GM18909 (cell line): ENCODE data around the gene CALHM5.
"Not testable (repeated sequence)": the region's sequence is repeated elsewhere in the genome, so short reads cannot be mapped to it uniquely, and the experiment has no call there.

Experiments
- ATAC-seq: cut with Tn5 transposase; IDR thresholded peaks from one replicate; pipeline ENCODE4 v1.9.1; 2021; ENCODE audit warnings: mild to moderate bottlenecking; ENCODE audit not compliant: unreplicated experiment, poor library complexity

The CALHM5 gene, protein sequence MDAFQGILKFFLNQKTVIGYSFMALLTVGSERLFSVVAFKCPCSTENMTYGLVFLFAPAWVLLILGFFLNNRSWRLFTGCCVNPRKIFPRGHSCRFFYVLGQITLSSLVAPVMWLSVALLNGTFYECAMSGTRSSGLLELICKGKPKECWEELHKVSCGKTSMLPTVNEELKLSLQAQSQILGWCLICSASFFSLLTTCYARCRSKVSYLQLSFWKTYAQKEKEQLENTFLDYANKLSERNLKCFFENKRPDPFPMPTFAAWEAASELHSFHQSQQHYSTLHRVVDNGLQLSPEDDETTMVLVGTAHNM

DNA sequence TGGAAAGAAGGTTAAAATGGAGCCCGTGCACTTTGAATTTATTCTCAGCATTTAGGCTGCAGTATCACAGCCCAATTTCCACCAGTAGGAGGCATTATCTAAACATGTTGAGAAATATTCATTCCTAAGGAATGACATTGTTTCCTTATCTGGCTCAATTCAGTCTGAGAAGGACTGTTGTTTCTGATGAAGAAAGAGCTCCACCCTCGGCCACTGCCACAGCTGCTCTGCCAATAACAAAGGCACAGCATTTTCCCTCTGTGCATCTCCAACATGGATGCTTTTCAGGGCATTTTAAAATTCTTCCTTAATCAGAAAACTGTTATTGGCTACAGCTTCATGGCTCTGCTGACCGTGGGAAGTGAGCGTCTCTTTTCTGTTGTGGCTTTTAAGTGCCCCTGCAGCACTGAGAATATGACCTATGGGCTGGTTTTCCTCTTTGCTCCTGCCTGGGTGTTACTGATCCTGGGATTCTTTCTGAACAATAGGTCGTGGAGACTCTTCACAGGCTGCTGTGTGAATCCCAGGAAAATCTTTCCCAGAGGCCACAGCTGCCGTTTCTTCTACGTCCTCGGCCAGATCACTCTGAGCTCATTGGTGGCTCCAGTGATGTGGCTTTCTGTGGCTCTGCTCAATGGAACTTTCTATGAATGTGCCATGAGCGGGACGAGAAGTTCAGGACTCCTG is at the start of gene CALHM5:
Gene CALHM5, plus strand, starts transcription at position 216 of the 687 bp plus-strand sequence. Its CDS starts 58 bp downstream, at position 274.
- no peak for ATAC-seq

DNA sequence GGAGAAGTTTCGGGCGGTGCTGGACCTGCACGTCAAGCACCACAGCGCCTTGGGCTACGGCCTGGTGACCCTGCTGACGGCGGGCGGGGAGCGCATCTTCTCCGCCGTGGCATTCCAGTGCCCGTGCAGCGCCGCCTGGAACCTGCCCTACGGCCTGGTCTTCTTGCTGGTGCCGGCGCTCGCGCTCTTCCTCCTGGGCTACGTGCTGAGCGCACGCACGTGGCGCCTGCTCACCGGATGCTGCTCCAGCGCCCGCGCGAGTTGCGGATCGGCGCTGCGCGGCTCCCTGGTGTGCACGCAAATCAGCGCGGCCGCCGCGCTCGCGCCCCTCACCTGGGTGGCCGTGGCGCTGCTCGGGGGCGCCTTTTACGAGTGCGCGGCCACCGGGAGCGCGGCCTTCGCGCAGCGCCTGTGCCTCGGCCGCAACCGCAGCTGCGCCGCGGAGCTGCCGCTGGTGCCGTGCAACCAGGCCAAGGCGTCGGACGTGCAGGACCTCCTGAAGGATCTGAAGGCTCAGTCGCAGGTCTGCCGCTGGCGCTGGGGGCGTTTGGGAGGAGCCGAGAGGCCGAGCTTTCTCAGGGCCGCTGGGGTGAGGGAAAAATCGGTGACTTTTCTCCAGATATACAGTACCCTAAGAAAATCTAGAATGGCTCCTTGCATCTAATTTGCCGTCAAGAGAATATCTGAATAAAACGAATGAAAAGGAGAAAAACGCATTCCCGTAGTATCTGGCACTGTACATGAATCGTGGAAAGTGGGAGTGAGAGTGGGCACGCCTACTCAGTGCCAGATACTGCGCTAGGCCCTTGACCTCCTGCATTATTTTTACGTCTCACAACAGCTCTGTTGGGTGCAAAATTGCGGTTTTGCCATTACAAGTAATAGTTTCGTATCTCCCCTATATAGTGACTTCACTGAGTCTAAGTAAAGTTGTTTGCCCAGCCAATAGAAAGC is 49.2 kb upstream of the CALHM5 start:
- peak; percentile 88 for ATAC-seq

DNA sequence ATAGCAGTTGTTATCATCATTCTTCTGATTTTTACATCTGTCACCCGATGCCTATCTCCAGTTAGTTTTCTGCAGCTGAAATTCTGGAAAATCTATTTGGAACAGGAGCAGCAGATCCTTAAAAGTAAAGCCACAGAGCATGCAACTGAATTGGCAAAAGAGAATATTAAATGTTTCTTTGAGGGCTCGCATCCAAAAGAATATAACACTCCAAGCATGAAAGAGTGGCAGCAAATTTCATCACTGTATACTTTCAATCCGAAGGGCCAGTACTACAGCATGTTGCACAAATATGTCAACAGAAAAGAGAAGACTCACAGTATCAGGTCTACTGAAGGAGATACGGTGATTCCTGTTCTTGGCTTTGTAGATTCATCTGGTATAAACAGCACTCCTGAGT is 48.1 kb upstream of the CALHM5 start:
- no peak for ATAC-seq

DNA sequence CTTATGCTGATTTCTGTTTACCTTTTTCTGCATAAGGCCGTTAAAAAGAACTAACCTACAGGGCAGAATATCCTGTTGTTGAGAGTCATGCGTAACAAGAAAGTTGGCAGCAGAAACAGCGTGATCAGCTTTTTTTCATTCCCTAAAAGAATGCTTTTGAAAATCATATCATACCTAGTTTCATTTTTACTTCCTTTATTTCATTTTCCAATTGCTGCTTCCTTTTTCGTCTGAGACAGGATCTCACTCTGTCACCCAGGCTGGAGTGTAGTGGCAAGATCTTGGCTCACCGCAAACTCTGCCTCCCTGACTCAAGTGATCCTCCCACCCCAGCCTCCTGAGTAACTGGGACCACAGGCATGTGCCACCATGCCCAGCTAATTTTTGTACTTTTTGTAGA is 46.2 kb upstream of the CALHM5 start:
- ATAC-seq: no peak

DNA sequence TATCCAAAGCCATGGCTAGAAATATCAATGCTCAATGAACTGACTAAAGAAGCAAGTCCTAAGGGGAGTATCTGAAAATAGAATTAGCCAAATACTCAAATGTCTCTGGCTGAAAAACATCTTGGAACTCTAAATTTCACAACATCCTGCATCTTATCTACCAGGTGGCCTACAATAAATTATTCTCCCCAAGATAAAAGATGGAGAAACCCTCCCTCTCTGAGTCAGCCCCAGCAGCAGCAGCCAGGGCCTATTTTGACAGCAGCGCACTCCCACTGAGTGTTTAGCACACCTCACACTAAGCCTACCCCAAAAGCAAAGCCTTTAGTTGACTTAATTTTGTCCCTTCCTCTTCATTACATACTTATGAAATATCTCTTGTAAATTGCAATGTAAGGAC is 44.3 kb upstream of the CALHM5 start:
- no peak for ATAC-seq

DNA sequence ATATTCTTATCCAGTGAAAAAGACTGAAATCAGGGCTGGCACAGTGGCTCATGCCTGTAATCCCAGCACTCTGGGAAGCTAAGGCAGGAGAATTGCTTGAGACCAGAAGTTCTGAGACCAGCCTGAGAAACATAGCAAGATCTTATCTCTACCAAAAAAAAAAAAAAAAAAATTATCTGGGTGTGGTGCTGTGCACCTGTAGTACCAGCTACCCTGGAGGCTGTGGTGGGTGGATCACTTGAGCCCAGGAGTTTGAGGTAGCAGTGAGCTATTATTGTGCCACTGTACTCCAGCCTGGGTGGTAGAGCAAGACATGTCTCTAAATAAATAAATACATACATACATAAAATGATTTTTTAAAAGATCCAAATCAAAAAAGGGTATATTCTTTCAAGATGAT is 43.9 kb upstream of the CALHM5 start:
- no peak for ATAC-seq

DNA sequence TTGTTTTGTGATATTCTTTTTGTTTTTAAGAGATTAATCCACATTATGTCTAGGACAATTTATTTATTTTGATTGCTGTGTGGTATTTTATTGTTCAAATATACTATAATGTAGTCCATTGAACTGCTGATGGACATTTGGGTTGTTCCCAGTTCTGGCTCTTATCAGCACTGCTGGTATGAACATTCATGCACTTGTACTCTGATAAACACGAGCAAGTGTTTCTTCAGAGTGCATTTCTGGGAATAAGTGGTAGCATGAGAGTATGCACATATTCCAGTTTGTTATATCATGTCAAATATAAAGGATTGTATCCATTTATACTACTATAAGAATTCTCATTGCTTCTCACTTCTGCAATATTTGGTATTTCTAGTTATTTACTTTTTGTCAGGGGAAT is 43.1 kb upstream of the CALHM5 start:
- no peak for ATAC-seq

DNA sequence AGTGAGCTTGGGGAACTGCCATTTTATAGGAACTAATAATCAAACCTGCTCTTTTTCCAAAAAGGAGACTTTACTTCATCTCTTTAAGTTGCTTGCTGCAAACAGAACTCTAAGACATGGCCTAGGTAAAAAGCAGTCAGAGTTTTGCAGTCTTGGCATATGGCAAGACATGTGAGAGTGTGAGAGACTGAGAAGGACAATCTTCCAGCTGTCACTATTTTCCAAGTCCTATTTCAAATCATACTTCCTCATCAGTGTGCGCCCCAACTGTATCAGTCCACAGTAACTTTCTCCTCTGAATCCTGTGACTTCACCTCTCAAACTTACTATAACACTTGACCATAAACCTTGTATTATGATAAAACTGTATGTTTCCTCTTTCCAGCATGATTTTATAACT is 39.9 kb upstream of the CALHM5 start:
- no peak for ATAC-seq

DNA sequence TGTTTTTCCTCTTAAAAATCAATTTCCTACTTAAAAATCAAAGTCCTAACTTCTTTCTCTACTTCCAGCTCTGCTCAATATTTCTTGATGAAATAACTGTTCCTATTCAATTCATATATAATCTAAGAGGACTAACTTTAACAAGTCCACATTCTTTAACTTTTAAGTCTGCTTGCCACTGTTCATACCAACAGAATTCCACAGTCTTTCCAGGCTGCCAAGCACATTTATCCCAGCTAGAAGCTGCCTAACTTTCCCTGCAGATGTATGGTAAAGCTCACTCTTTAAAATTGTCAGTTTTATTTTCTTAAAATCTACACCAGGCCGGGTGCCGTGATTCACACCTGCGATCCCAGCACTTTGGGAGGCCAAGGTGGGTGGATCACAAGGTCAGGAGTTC is 38.7 kb upstream of the CALHM5 start:
- ATAC-seq: no peak

DNA sequence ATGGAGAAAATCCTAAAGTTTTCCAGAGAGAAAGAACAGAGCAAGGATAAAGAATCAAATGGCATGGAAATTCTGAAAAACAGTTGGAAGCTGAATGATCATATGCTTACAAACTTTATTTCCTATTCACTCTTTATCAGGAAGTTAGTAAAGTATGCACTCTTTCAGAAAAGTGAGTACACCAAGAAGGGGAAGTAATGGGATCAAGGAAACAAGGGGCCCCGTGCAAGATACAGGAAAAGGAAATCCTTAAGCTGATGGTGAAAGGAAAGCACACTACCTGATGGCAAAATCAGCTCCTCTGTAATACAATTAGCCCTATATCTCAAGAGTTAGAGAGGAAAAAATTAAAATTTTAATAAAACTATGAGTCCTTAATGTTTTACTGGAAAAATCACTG is 36.3 kb upstream of the CALHM5 start:
- no peak for ATAC-seq

DNA sequence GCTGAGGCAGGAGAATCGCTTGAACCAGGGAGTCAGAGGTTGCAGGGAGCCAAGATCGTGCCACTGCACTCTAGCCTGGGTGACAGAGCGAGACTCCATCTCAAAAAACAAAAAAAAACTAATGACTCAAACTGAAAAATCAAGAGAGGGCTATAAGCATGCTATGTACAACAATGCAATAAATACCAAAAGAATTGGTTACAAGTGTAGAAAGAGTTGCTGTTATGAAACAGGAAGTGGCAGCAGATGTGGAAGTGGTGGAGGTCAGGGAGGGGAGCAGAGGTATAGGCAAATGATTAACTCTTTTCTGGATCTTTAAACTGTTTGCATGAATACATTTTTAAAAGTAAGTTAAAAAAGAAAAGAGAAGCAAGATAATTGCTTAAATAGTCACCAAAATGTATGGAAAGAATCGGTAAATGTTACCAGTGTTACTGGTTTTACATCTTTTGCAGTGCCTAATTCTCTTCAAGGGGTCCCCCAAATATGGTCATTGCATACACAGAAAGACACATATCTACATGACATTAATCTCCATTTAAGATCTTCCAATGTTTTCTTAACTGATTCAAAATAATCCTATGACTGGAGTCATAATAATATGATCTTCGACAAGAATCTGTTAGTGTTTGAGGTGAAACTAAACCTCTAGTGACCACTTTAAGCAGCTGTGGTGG is 35.3 kb upstream of the CALHM5 start:
- peak; percentile 100 for ATAC-seq

DNA sequence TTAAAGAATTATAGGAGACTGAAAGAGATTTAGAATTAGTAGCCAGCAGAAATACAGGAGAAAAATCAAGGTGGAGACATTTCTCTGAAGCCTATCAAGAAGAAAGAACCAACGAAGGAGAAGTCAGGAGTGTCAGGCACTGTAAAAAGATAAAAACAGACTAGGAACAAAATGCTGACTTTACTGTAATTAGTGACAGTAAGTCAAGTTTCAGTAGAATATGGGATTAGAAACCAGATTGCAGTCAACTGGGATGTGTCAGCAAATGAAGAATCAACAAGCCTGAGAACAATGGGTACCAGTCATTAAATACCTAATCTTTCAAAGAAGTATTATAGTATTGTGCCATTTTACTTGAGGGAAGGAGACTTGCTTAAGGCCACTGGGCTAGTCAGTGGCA is 28.7 kb upstream of the CALHM5 start:
- ATAC-seq: no peak

DNA sequence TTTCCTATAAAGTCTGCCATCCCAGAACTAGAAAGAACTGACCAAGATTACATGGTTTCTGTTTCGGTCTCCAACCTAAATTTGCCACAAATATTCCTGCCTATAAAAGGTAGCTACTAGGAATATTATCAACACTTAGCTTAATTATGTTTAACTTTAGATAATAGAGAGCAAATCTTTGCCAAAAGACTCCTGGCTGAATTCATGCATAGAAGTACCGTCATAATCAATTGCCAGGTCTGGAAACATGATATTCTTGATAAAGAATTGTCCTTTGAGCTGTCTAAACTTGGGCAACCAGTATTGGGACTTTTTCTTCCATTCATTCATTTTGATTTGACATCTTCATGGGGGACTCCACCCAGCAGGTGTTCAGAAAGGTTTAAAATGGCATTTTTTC is 27.8 kb upstream of the CALHM5 start:
- no peak for ATAC-seq

DNA sequence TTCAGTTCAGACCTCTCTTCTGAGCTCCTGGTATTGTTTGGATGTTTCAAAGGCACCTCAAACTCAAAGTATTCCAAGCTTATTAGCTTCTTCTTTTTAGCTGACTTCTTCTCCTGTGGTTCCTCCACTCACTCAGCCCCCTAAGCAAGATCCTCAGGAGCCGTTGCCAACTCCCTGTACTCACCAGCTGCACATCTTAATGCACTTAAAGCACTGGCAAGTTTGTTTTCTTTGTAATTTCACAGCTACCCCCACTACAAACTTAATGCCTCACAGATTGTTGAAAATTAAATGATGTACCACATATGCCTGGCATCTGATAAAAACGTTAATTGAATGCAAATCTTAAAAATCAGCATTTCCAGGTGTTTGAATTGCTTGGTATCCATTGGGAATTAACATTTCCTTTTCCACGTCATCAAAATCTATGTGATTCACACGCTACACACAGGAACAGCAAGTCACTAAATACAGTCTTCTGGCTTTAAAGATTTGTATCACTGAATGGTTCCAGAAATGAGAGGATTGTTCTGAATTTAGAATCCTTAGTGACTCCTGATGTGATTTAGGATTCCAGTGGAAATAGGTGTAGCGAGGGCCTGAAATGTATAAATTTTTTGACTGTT is 25.8 kb upstream of the CALHM5 start:
- ATAC-seq: no peak

DNA sequence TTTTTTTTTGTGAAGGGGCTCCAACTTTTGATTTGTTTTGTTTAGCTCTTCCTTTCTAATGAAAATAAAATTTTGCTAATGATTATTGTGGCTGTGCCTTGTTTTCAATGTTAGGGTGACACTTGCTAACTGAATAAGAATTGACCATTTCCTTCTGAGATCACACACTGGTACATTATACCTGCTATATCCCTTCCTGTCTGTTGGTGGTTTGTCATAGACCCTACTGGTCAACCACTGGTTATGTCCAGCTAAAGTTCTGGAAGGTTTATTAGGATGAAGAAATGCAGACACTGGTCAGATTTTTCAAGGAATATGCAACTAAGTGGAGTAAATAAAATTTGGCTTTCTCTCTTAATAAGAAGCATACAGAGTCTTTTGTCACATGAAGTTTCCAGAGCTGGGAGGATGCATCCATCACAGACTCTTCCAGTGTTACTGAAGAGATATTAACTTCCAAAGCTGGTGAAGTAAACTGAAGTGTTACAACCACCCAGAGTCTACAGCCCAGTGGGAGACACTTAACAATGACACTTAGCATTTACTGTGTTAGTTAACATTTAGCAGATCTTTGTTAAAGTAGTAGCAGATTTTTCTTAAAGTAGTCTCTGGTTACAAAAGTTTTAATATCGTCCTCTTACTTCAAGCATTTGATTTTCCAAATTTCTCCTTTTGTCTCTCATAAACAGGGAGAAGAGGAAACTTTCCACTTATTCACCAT is 19.7 kb upstream of the CALHM5 start:
- no peak for ATAC-seq

DNA sequence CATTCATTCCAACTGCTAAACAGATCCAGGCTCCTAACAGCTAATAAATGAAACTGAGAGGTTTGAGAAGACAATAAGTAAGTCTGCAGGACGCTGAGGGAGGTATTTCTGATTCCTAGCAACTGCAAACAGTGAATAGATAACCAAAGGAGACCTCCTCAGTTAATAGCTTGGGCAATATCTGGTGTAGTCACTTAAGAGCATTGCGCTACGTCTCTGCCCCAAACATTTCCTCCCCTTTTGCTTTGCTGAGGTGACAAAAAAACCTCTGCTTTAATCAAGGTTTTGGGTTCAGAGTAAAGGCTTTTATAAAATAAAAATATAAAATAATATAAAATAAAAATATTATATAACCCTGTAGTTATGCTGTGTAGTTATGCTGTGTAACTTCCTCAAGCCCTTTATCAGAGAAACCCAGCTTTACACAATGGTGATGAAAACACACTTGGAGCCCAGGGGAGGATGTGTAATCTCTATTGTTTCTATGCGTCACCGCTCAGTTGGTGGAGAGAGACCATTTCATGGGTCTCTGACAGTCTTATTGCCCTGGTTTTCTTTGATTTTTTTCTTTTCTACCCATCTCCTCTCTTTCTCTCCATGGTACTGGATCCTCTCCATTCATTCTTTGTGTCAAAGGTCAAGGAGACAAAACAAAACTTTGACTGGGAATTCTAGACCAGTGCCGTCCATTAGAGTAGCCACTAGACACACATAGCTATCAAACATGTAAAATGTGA is 18.9 kb upstream of the CALHM5 start:
- ATAC-seq: no peak

DNA sequence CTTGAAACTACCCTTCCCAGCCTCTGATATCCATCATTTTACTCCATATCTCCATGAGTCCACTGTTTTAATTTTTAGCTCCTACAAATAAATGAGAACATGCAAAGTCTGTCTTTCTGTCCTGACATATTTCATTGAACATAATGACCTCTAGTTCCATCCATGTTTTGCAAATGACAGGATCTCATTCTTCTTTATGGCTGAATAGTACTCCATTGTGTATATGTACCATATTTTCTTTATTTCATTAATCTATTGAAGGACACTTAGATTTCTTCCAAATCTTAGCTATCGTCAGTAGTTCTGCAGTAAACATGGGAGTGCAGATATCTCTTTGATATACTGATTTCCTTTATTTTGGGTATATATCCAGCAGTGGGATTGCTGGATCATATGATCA is 16.3 kb upstream of the CALHM5 start:
- ATAC-seq: not testable (repeated sequence)

DNA sequence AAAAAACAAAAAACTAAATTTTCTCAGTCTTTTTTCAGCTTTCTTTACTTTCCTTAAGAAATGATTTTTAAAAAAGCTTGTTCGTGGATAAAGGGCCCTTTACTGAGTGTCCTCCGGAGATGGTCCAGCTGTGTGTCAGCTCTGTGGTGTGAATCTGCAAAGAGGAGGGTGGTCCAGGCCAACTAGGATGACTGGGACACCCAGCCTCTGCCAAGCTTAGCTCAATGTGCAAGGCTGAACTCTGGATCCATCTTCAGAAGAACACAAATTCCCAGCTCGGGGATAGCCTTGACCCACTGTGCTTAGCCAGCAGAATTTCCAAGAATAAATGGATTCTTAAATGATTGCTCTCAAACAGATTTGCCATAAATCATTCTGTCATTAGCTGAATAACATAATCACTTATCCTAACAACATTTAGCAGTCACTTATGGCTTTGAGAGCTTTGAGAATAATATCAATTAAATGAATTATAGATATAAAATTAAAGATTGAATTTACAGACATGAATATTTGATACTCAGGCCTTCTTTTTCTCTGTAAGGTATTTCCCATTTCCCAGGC is 14.2 kb upstream of the CALHM5 start:
- no peak for ATAC-seq
